Right lobe of liver (tissue), 6 donors: ENCODE measurements around the gene BAG5. TPM values are rescaled to one million over a fixed set of nuclear protein-coding genes. Genes with fewer than 3 reads are reported as not detected.

Experiments
- ATAC-seq, 4 donors: fragments of 200-7000 bp; cut with Tn5 transposase; one replicate each; pipeline ENCODE4 v1.9.1; 2020; ENCODE audit warnings: mild to moderate bottlenecking in 4 of 4, moderate library complexity in 4 of 4
- DNase-seq, 3 donors: peaks; one replicate each; pipeline ENCODE4 v3.0.0-alpha.2; 2020
- H3K27ac ChIP-seq, 3 donors: fragments of 200-600 bp; one replicate each; pipeline ENCODE4 v1.8.0; 2022
- H3K27me3 ChIP-seq, 2 donors: fragments of 200-600 bp; one replicate each; pipeline ENCODE4 v1.8.0; 2022
- H3K36me3 ChIP-seq, 4 donors: fragments of 200-600 bp; sonication (generic) in 1 of 4; one replicate each; pipeline versions ENCODE4 v1.5.1 to v1.8.0; 2017 to 2022; ENCODE audit warnings: control low read depth in 1 of 4
- H3K4me1 ChIP-seq, 4 donors: fragments of 200-600 bp; sonication (generic) in 1 of 4; one replicate each; pipeline versions ENCODE4 v1.5.1 to v1.8.0; 2017 to 2022; ENCODE audit warnings: control low read depth in 1 of 4
- H3K4me3 ChIP-seq, 3 donors: fragments of 200-600 bp; one replicate each; pipeline ENCODE4 v1.8.0; 2022
- H3K9me3 ChIP-seq, 4 donors: fragments of 200-600 bp; sonication (generic) in 1 of 4; one replicate each; pipeline versions ENCODE4 v1.5.1 to v1.8.0; 2017 to 2022; ENCODE audit warnings: control low read depth in 1 of 4
- POLR2A ChIP-seq: fragments of 450-650 bp; IDR thresholded peaks from one replicate; pipeline ENCODE4 v1.6.1; 2017; ENCODE audit warnings: antibody characterized with exemption, mild to moderate bottlenecking
- WGBS: methylation state at CpG from one replicate; pipeline ENCODE4 v1.1.6; 2018; ENCODE audit warnings: low coverage, low lambda C conversion rate; ENCODE audit not compliant: insufficient coverage; ENCODE audit errors: missing lambda C conversion rate; 5-methylcytosine and 5-hydroxymethylcytosine counted together
- intact Hi-C, 2 donors: fragments of 100-400 bp; cut with DNase I; formaldehyde crosslinking; loops; one replicate each; pipeline versions ENCODE4 v1.11.2 to v1.14.1; 2022
- total RNA-seq, 6 experiments: library from RNA; depleted of rRNA in 2 of 6; stranded (reverse); fragments of >200 nt in 2 of 6; fragmentation: NEBNext Ultra II Directional in 3 of 6; extraction: Animal tissue kit (Norgen Biotek cat#: 25700) in 3 of 6; gene quantifications; one replicate each; pipeline versions ENCODE4 v1.1.0 to v1.2.4, GENCODE V29; 2016 to 2023
- TF ChIP-seq, protein P1 (sequence below), 4 donors: fragments of 200-600 bp in 3 of 4; fragments of 450-650 bp in 1 of 4; IDR thresholded peaks; one replicate each; pipeline versions ENCODE4 v1.5.1 to v1.8.0; 2016 to 2022; ENCODE audit warnings: antibody characterized with exemption in 4 of 4, mild to moderate bottlenecking in 2 of 4
- donor health status: DM: no; HTN: yes; CAD: no.
- donor health status: DM: no; HTN: no; CAD: no.
- donor health status: DM: no; HTN: no; CAD: no.
- donor health status: DM: no; HTN: yes; CAD: no.
- donor health status: DM: no; HTN: yes; CAD: no.

BAG5 gene
- total RNA-seq, 6 experiments from 2014 or later = 6.5 to 11.4 (median 10.9) TPM

DNA sequence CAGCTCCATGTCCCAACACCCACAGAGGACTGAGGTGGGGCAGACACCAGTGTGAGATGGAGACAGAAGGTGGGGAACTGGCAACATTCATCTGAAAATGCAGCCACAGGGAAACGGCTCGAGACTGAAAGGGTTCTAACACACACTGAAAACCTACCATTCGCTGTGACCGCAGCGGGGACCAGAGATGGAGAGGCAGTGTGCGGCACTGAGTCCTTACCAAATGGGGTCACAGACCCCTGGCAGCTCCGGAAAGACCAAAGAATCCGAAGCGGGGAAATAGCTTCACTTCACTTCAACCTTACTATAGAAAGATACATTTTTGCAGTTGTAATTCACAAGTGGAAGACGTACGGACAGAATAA lies 9.6 kb downstream of the BAG5 start:
- Histone ChIP-seq H3K4me3 (no peak overlapping the region), H3K9me3 (no peaks in the 10 kb centered on the region), H3K27me3 (no peaks in the 10 kb centered on the region), H3K4me1 (no peaks in the 10 kb centered on the region), H3K36me3 (no peaks in the 10 kb centered on the region), H3K27ac (no peak overlapping the region)
- intact Hi-C loops = loop anchor here in 1 of 2 donors (5.0 kb wide), 1 partner anchor 36 kb away; no protein-coding TSS in a partner anchor
- no peak for DNase-seq
- no peak for ATAC-seq
- WGBS = 95% methylated on average over 2 of the region's 11 CpGs
- TF ChIP-seq POLR2A = no peak
- TF ChIP-seq, protein P1, sequence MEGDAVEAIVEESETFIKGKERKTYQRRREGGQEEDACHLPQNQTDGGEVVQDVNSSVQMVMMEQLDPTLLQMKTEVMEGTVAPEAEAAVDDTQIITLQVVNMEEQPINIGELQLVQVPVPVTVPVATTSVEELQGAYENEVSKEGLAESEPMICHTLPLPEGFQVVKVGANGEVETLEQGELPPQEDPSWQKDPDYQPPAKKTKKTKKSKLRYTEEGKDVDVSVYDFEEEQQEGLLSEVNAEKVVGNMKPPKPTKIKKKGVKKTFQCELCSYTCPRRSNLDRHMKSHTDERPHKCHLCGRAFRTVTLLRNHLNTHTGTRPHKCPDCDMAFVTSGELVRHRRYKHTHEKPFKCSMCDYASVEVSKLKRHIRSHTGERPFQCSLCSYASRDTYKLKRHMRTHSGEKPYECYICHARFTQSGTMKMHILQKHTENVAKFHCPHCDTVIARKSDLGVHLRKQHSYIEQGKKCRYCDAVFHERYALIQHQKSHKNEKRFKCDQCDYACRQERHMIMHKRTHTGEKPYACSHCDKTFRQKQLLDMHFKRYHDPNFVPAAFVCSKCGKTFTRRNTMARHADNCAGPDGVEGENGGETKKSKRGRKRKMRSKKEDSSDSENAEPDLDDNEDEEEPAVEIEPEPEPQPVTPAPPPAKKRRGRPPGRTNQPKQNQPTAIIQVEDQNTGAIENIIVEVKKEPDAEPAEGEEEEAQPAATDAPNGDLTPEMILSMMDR (IDR thresholded peaks at IDR 0.05) = no peak

DNA sequence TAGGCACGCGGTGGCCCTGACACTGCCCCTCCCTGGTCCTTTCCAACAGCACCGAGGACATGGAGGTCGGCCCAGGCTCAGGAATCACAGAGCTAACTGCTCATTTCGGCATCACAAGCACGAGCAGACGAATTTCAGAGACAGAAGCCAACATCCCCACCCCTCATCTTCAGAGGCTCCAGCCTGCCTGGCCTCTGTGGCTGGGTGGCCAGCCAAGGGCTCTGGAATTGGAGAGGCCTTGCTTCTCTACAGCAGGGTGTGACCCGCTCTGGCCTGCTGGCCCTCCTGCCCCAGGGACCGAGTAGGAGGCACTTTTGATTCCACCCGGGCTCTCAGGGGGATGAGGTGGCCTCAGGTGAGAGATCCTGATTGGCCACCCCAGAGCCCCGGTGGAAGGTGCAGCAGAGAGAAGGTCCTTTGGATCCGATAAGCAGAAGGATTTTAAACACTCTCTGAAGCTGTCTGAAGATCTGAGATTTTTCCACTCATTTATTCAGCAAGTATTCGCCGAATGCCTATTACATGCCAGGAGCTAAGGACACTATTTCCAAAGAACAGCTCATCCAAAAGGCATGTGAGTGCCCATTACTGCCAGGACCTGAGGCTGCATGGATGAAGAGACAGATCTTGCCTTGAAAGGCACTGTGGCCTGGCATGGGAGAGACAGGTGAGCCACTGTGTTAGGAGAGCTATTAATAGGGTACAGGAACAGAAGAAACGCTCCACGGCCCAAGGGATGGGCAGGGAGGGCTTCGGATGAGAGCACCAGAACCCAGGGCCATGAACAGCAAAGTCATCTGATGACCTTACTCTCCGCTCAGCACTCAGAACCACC lies 10.2 kb downstream of the BAG5 start:
- ATAC-seq = no peak
- Histone ChIP-seq H3K27ac (peak overlapping the region in 1 of 3 donors; percentile 36), H3K4me3 (no peak overlapping the region), H3K9me3 (no peaks in the 10 kb centered on the region), H3K4me1 (no peaks in the 10 kb centered on the region), H3K36me3 (no peaks in the 10 kb centered on the region), H3K27me3 (no peaks in the 10 kb centered on the region)
- no peak for TF ChIP-seq POLR2A
- TF ChIP-seq, protein P1 (IDR thresholded peaks at IDR 0.05) = no peak
- intact Hi-C loops = loop anchor here in 1 of 2 donors (5.0 kb wide), 1 partner anchor 35 kb away; no protein-coding TSS in a partner anchor
- WGBS = 81% methylated on average over 6 of the region's 18 CpGs
- DNase-seq = peak in 2 of 3 donors; percentile 32 to 44

GRCh38 chr14:103551338-103551762 lies 11.1 kb downstream of the BAG5 start:
- TF ChIP-seq, protein P1 (IDR thresholded peaks at IDR 0.05) = no peak
- no peaks in the 10 kb centered on the region for H3K36me3 ChIP-seq
- ATAC-seq (peak; percentile 13 to 72 (median 46)), DNase-seq (peak; percentile 28 to 59 (median 55))
- intact Hi-C loops = loop anchor here in 1 of 2 donors (5.0 kb wide), 1 partner anchor 34 kb away; no protein-coding TSS in a partner anchor
- H3K27ac ChIP-seq = peak overlapping the region in 1 of 3 donors; percentile 3
- no peaks in the 10 kb centered on the region for H3K4me1 ChIP-seq
- H3K9me3 ChIP-seq = no peaks in the 10 kb centered on the region
- WGBS = 74% methylated on average over 7 of the region's 17 CpGs
- no peak overlapping the region for H3K4me3 ChIP-seq
- H3K27me3 ChIP-seq = no peaks in the 10 kb centered on the region

- DNase-seq = peak in 2 of 3 donors; percentile 46
- no peaks in the 10 kb centered on the region for H3K9me3 ChIP-seq
- TF ChIP-seq, protein P1 (IDR thresholded peaks at IDR 0.05) = no peak
- no peak for TF ChIP-seq POLR2A
- no peaks in the 10 kb centered on the region for H3K4me1 ChIP-seq
- peak overlapping the region in 1 of 3 donors; percentile 3 for H3K27ac ChIP-seq
- no peak overlapping the region for H3K4me3 ChIP-seq
- no peaks in the 10 kb centered on the region for H3K27me3 ChIP-seq
- no peak for ATAC-seq
- H3K36me3 ChIP-seq = no peaks in the 10 kb centered on the region
- intact Hi-C loops = loop anchor here in 1 of 2 donors (5.0 kb wide), 1 partner anchor 33 kb away; no protein-coding TSS in a partner anchor
- 53% methylated on average over 1 of the region's 22 CpGs for WGBS
These were observed 11.8 kb downstream of the BAG5 start for GRCh38 chr14:103550451-103551337.
